Measurements from ENCODE around the gene LHB. TPM values are rescaled to one million over a fixed set of nuclear protein-coding genes. Genes with fewer than 3 reads are reported as not detected.

The LHB gene
- polyA plus RNA-seq, 3 donors = 0.30 to 0.71 TPM; not detected in 1

GRCh38 chr19:49014123-49014869 is 2.6 kb downstream of the LHB start:
- DNase-seq = no peak

GRCh38 chr19:49011194-49011593 is 5.7 kb downstream of the LHB start:
- DNase-seq = no peak

- no peak for DNase-seq
Observed at GRCh38 chr19:49010453-49010852, 6.4 kb downstream of the LHB start.

- no peak for DNase-seq
Observed at GRCh38 chr19:49009828-49010227, 7.1 kb downstream of the LHB start.

GRCh38 chr19:49006905-49007304 is 10.0 kb downstream of the LHB start:
- no peak for DNase-seq

GRCh38 chr19:49004964-49005614 is 11.8 kb downstream of the LHB start:
- no peak for DNase-seq

- DNase-seq = no peak
Observed at GRCh38 chr19:49004133-49004532, 12.8 kb downstream of the LHB start.

GRCh38 chr19:48999481-49000325 is 17.2 kb downstream of the LHB start:
- no peak for DNase-seq

- DNase-seq = no peak
Observed at GRCh38 chr19:48997972-48998371, 18.9 kb downstream of the LHB start.

GRCh38 chr19:48994035-48994386 is 22.9 kb downstream of the LHB start:
- no peak for DNase-seq

- DNase-seq = peak; percentile 100
Observed at GRCh38 chr19:48993175-48994034, 23.5 kb downstream of the LHB start, which contains the start of the genes GYS1 and RUVBL2. Gene GYS1, minus strand, starts transcription at chr19:48993309. Its CDS starts 197 bp downstream, at chr19:48993112. Gene RUVBL2, plus strand, starts transcription at chr19:48993887. Its CDS starts 25 bp downstream, at chr19:48993912.

- DNase-seq = no peak
Observed at GRCh38 chr19:48992581-48993174, 24.2 kb downstream of the LHB start.

GRCh38 chr19:48991873-48992580 is 24.9 kb downstream of the LHB start:
- DNase-seq = no peak

- no peak for DNase-seq
Observed at GRCh38 chr19:48991011-48991609, 25.8 kb downstream of the LHB start.

GRCh38 chr19:48990400-48990799 is 26.5 kb downstream of the LHB start:
- no peak for DNase-seq

- DNase-seq = no peak
Observed at GRCh38 chr19:48989701-48990291, 27.1 kb downstream of the LHB start.

- no peak for DNase-seq
Observed at GRCh38 chr19:48988860-48989259, 28.0 kb downstream of the LHB start.

GRCh38 chr19:48988286-48988685 is 28.6 kb downstream of the LHB start:
- DNase-seq = no peak

GRCh38 chr19:48987323-48987722 is 29.6 kb downstream of the LHB start:
- DNase-seq = no peak

GRCh38 chr19:48986211-48986610 is 30.7 kb downstream of the LHB start:
- DNase-seq = no peak
